NCI-H345 treated with DMSO at 0.1 percent for 48 hours (cell line): Measurements from ENCODE around the gene LHFPL3.
"Not testable (repeated sequence)": the region's sequence is repeated elsewhere in the genome, so short reads cannot be mapped to it uniquely, and the experiment has no call there.

Experiments used
- DNase-seq: peaks from one replicate; lab custom pipeline; 2025; ENCODE audit not compliant: unreplicated experiment; lab: John Stamatoyannopoulos, UW

Gene LHFPL3

DNA sequence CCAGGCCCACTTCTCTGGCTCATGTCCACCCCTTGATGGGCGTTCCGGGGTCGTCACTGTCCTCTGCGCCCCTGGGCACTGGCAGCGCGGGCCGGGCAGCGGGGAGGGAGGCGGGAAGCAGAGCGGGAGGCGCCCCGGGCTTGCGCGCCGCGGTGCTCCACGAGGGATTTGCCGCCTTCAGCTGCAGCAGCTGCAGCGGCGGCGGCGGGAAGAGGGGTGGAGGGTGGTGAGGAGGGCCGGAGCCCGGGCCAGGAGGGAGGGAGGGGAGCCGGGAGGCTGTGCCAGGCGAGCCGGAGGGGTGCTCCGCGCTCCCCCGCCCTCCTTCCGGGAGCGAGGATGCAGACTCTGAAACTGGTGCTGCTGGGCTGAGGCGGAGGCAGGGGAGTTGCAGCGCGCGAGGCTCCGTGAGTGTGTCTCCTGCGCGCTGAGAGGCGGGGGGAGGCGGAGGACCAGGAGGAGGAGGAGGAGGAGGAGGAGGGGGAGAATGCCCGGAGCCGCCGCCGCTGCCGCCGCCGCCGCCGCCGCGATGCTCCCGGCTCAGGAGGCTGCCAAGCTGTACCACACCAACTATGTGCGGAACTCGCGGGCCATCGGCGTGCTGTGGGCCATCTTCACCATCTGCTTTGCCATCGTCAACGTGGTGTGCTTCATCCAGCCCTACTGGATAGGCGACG lies at the start of gene LHFPL3:
LHFPL3 (plus strand) TSS at position 308 of the 674 bp plus-strand sequence.
- DNase-seq, result peak; percentile 15

GRCh38 chr7:104281685-104282084 lies 46.7 kb upstream of the LHFPL3 start:
- not testable (repeated sequence) for DNase-seq

DNA sequence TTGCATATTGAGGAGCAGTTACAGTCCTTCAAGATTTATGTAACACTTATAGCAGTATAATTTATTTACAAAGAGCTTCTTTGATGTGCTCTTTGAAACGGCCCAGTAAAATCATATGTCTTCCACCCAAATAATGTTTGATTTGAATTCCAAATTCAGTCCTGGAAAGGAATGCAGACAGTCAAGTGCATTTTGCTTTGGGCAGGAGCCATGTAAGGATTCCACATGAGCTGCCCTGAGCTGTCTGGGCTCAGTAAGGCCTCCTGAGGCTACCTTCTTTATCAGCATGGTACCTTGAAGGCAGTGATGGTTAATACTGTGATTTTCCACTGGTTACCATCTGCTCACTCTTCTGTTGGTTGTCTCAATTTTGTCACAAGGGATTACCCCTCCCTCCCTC lies 41.6 kb upstream of the LHFPL3 start:
- no peak for DNase-seq

GRCh38 chr7:104288137-104288536 lies 40.3 kb upstream of the LHFPL3 start:
- no peak for DNase-seq

DNA sequence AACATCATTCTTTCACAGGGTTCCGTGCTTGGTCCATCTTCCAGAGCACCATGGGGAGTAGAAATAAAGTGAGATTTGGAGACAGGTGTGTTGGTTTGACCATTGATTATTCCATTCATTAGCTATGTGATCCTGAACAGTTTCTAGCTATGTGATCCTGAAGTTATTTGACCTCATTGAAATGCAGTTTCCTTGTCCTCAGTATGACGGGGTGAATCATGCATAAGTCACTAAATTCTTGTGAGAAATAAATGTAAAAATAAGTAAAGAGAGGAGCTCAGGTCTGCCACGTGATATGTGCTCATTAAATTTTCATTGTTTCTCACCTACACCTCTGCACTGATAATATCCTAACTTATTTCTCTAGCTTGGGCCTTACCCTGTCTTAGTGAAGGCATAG lies 34.1 kb upstream of the LHFPL3 start:
- no peak for DNase-seq

DNA sequence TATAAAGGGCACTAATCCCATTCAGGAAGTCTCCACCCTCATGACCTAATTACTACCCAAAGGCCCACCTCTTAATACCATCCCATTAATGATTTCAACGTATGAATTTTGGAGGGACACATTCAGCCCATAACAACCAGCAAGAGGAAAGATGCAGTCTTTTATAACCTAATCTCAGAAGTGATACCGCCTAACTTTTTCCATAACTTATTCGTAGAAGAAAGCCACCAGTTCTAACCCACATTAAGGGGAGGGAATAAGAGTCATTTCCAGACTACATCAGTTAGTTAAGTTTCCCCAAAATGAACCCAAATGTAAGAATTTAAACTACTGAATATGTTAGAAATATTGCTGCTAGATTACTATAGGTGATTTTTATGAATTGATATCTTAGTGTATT lies 32.1 kb upstream of the LHFPL3 start:
- DNase-seq, result no peak

- DNase-seq, result no peak
Observed at GRCh38 chr7:104296900-104297299, 31.5 kb upstream of the LHFPL3 start.

DNA sequence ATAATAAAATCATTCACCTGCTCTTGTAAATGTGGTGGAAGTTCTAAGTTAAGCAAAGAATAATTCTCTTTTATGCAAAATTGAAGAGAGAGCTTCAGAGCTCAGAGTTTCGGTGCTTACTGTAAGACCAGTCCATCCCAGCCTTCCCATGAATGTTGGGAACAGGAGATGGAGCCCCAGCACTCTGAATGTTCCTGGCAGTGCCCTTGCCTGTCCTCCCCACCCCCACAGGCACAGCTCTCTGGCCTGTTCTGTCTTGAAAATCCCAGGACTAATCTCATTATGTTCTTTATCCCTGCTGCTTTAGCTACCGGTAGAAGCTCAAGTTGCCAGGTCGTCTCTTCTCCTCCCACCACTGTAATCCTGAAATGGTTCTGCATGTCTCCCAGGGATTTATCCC lies 29.1 kb upstream of the LHFPL3 start:
- DNase-seq, result no peak

- no peak for DNase-seq
Observed at GRCh38 chr7:104299777-104300176, 28.6 kb upstream of the LHFPL3 start.

DNA sequence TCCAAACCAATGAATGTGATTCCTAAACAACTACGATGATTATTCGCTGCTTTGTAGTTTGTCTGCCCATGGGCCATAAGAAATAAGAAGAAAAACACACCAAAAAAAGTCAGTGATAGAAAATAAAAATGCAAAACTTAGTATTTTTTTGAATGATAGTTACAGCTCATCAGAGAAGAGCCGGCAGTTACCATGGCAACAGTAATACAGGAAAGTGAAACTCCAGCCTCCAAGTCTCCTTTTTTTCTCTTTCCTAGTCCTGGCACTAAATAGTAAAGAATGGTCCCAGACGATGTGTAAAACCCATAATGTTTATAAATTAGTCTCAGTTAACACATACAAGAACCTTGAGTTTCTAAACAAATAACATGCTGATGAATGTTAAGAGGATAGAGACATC lies 21.6 kb upstream of the LHFPL3 start:
- no peak for DNase-seq

DNA sequence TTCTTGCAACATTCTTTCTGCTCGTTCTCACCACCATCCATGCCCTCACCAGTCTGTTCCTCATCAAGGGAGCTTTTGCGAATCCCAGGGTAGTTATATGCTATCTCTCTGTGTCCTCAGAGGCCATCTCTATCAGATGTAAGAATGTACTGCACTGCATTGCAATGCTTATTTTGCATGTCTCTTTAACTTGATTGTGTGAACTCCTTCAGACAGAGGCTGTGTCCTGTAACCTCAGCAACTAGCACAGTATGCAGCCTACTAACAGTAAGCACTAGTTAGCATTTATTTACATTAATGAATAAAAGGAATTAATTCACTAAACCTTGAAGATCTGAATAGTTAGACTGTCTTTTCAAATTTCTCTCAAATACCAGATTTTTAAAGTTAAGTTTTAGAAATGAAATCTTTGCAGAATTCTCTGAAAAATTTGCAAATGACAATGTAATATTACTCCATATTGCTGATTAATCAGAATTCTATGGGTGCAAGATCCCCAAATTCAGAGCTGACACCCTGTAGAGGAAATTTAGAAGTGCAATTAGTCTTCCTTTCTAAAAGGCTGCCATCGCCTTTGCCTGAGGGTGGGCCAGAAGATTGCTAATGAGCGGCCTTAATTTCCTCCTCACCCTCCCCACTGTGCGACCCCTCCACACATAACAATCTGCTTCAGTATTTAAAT lies 10.3 kb upstream of the LHFPL3 start:
- DNase-seq, result no peak

GRCh38 chr7:104327534-104327933 lies 869 bp upstream of the LHFPL3 start:
- no peak for DNase-seq

DNA sequence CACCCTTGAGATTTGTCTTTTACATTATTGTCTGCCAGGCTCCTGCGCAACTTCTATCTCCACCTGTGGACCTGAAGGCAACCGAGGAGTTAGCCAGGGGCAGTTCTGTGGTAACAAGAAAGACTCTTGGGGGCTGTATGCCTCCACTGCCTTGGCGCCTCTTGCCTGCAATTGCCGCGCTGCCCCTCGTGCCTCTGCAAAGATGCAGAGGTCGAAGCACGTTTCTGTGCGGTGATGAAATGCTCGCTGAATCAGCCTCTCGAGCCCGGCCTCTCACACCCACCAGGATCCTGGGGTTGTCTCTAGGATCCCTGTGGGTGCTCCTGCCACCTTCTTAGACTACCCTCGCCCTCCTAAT lies 486 bp upstream of the LHFPL3 start:
- DNase-seq, result no peak

DNA sequence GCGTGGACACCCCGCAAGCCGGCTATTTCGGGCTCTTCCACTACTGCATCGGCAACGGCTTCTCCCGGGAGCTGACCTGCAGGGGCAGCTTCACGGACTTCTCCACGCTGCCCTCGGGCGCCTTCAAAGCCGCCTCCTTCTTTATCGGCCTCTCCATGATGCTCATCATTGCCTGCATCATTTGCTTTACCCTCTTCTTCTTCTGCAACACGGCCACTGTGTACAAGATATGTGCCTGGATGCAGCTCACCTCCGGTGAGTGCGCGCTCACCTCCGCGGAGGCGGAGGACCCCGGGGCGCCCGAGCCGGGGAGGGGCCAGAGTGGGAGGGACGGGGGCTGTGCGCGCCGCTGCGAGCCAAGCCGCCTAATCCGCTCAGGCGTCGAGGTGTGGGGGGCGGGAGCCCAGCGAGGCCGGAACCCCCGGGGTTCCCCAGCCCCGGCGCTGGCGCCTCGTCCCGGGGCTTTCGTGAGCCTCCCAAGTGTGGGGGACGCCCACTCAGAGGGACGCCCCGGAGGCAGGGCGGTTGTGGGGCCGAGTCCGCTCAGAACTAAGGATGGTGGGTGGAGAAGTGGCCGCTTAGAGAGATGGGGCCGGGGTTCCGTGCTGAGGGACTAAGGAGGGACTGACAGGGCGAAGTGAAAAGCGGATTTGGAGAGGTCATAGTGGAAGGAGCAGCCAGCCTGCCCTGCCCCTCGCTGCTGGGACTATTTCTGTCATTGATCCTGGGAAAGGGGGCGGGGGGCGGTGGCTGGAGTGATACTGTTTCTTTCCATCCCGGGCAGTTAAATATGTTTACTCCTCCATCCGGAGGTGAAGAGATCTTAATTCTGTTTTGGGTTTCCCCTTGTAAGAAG lies 795 bp downstream of the LHFPL3 start:
- no peak for DNase-seq

DNA sequence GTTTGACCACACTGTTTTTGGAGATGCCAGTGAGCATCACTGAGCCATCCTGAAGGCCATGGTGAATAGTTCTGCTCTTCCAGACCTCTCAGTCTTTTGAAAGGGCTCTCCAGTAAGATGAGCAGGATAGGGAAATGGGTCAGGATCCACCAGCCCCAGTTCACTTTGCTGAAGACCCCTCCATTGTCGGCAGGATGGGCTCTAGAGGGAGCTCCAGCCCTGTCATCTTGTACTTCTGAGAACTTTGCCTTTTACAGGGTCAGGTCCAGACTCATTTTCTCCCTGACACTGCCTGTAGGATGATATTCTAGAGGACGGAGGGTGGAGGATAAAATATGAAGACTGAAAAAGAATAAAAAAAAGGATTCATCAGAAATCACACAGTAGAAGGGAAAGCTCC lies 13.1 kb downstream of the LHFPL3 start:
- DNase-seq, result peak; percentile 6

- no peak for DNase-seq
Observed at GRCh38 chr7:104352736-104353135, 24.3 kb downstream of the LHFPL3 start.

DNA sequence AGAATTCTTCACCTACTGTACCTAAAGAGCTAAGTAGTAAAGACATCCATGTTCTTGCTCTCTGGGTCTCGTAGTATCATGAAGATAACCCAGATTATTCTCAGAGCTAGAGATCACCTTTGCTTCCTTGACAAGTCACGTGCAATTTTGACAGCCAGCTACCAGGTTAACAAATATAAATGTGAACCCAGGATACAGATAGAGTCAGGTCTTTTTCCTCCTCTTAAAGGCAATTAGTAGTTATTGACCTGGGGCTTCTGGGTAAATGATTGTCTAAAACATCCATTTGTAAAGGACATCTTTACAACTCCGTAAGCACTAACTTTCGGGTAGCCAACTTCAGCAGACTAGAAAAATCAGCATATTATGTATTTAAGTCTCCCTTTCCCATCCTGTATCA lies 28.8 kb downstream of the LHFPL3 start:
- DNase-seq, result no peak

GRCh38 chr7:104358446-104359132 lies 30.2 kb downstream of the LHFPL3 start:
- DNase-seq, result no peak

DNA sequence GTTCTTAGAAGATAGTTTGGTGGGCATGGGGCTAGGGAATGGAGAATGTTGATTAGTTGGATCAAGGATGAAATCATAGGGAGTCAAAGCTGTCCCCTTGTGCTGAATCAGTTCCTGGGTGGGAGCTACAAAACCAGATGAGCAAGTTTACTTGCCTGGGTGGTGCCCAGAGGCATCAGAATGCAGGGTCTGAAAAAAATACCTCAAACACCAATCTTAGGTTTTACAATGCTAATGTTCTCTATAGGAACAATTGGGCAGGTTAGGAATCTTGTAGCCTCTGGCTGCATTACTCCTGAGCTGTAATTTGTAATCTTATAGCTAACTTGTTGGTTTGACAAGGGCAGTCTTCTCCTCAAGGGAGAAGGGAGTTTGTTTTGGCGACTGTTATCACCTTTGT lies 34.4 kb downstream of the LHFPL3 start:
- DNase-seq, result no peak

- no peak for DNase-seq
Observed at GRCh38 chr7:104363355-104363754, 35.0 kb downstream of the LHFPL3 start.

- DNase-seq, result no peak
Observed at GRCh38 chr7:104366390-104366789, 38.0 kb downstream of the LHFPL3 start.
